ENCODE data around the gene EYS. TPM values are rescaled to one million over a fixed set of nuclear protein-coding genes. Genes with fewer than 3 reads are reported as not detected.

EYS gene
- total and polyA plus RNA-seq, 4 donors, result 0.08 to 0.63 (median 0.36) TPM

DNA sequence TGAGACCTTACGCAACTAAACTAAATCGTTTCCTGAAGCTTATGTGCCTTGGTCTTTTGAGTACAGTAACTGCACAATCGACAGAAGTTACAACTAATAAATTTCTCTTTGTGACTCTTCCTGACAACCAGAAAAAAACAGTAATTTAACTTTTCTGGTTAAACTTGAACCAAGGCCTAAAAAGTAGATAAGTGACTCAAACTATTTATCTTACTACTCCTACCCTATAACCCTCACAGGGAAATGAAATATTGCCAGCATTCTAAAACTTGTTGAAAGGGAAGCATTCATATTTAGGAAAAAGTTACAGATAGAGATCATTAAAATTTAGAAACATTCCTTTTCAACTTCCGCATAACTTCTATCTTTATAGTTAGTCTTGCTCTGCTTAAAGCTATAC, 1034.4 kb downstream of the EYS start:
- no peaks in the 10 kb centered on the region for H3K4me1 ChIP-seq (ENCODE audit: control insufficient read depth in 4 of 4, insufficient read depth in 4 of 4, low read length in 3 of 4)
- H3K27ac ChIP-seq (ENCODE audit: low read depth in 1 of 2, low read length in 2 of 2), result no peak overlapping the region
- no peak for DNase-seq (ENCODE audit: low spot score)
- no peak overlapping the region for H3K9ac ChIP-seq (ENCODE audit: low read depth in 1 of 2, low read length in 2 of 2)
- no peaks in the 10 kb centered on the region for H3K27me3 ChIP-seq (ENCODE audit: control insufficient read depth in 4 of 4, insufficient read depth in 4 of 4, low read length in 3 of 4)
- no peaks in the 10 kb centered on the region for H3K9me3 ChIP-seq (ENCODE audit: control insufficient read depth in 4 of 4, low read length in 3 of 4)
- H3K4me3 ChIP-seq (ENCODE audit: low read depth in 1 of 3, low read length in 3 of 3), result no peak overlapping the region
- TF ChIP-seq TAF1 (conservative IDR thresholded peaks at IDR 0.05) (no peak), GABPA (IDR thresholded peaks at IDR 0.05 in 1 of 2, conservative IDR thresholded peaks at IDR 0.05 in 1 of 2) (no peak), FOXA1 (IDR thresholded peaks at IDR 0.05) (no peak), RXRA (IDR thresholded peaks at IDR 0.05) (no peak), HNF4A (conservative IDR thresholded peaks at IDR 0.05) (no peak), SP1 (IDR thresholded peaks at IDR 0.05) (no peak), EGR1 (IDR thresholded peaks at IDR 0.05; ENCODE audit: low read depth in 2 of 2) (no peak)
- TF ChIP-seq, protein P1, sequence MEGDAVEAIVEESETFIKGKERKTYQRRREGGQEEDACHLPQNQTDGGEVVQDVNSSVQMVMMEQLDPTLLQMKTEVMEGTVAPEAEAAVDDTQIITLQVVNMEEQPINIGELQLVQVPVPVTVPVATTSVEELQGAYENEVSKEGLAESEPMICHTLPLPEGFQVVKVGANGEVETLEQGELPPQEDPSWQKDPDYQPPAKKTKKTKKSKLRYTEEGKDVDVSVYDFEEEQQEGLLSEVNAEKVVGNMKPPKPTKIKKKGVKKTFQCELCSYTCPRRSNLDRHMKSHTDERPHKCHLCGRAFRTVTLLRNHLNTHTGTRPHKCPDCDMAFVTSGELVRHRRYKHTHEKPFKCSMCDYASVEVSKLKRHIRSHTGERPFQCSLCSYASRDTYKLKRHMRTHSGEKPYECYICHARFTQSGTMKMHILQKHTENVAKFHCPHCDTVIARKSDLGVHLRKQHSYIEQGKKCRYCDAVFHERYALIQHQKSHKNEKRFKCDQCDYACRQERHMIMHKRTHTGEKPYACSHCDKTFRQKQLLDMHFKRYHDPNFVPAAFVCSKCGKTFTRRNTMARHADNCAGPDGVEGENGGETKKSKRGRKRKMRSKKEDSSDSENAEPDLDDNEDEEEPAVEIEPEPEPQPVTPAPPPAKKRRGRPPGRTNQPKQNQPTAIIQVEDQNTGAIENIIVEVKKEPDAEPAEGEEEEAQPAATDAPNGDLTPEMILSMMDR (IDR thresholded peaks at IDR 0.05; ENCODE audit: low read depth, low read length, missing input control), result no peak
- TF ChIP-seq, protein P2, sequence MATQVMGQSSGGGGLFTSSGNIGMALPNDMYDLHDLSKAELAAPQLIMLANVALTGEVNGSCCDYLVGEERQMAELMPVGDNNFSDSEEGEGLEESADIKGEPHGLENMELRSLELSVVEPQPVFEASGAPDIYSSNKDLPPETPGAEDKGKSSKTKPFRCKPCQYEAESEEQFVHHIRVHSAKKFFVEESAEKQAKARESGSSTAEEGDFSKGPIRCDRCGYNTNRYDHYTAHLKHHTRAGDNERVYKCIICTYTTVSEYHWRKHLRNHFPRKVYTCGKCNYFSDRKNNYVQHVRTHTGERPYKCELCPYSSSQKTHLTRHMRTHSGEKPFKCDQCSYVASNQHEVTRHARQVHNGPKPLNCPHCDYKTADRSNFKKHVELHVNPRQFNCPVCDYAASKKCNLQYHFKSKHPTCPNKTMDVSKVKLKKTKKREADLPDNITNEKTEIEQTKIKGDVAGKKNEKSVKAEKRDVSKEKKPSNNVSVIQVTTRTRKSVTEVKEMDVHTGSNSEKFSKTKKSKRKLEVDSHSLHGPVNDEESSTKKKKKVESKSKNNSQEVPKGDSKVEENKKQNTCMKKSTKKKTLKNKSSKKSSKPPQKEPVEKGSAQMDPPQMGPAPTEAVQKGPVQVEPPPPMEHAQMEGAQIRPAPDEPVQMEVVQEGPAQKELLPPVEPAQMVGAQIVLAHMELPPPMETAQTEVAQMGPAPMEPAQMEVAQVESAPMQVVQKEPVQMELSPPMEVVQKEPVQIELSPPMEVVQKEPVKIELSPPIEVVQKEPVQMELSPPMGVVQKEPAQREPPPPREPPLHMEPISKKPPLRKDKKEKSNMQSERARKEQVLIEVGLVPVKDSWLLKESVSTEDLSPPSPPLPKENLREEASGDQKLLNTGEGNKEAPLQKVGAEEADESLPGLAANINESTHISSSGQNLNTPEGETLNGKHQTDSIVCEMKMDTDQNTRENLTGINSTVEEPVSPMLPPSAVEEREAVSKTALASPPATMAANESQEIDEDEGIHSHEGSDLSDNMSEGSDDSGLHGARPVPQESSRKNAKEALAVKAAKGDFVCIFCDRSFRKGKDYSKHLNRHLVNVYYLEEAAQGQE (IDR thresholded peaks at IDR 0.05), result no peak
- TF ChIP-seq, protein P3, sequence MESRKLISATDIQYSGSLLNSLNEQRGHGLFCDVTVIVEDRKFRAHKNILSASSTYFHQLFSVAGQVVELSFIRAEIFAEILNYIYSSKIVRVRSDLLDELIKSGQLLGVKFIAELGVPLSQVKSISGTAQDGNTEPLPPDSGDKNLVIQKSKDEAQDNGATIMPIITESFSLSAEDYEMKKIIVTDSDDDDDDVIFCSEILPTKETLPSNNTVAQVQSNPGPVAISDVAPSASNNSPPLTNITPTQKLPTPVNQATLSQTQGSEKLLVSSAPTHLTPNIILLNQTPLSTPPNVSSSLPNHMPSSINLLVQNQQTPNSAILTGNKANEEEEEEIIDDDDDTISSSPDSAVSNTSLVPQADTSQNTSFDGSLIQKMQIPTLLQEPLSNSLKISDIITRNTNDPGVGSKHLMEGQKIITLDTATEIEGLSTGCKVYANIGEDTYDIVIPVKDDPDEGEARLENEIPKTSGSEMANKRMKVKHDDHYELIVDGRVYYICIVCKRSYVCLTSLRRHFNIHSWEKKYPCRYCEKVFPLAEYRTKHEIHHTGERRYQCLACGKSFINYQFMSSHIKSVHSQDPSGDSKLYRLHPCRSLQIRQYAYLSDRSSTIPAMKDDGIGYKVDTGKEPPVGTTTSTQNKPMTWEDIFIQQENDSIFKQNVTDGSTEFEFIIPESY (IDR thresholded peaks at IDR 0.05), result no peak
- H3K36me3 ChIP-seq (ENCODE audit: control insufficient read depth in 4 of 4, insufficient read depth in 3 of 4, low read depth in 1 of 4, low read length in 3 of 4), result no peaks in the 10 kb centered on the region
- WGBS, result 67% methylated on average over 4 of the region's 4 CpGs

DNA sequence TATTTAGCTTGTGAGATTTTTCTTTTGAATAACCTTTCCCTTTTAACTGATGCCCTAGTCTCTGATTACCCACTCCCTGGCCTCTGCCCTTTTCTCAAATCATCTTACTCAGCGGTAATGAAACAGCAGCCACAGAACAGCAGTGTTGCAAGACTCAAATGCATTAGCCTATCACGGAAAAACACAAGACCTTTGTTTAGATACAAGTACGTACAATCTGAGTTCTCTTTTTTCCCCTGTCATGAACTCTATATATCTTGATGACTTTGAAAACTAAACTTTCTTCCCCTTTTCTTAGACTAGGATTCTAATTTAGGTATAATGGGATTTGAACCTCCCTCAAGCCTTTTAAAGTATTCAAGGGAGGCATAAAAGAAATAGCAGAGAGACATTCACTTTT, 1034.9 kb downstream of the EYS start:
- 34% methylated on average over 3 of the region's 3 CpGs for WGBS

More for the DNA sequence above, 1034.9 kb downstream of the EYS start:
- Histone ChIP-seq H3K9ac (ENCODE audit: low read depth in 1 of 2, low read length in 2 of 2) (no peak overlapping the region), H3K36me3 (ENCODE audit: control insufficient read depth in 4 of 4, insufficient read depth in 3 of 4, low read depth in 1 of 4, low read length in 3 of 4) (no peaks in the 10 kb centered on the region), H3K4me3 (ENCODE audit: low read depth in 1 of 3, low read length in 3 of 3) (no peak overlapping the region), H3K27ac (ENCODE audit: low read depth in 1 of 2, low read length in 2 of 2) (no peak overlapping the region), H3K27me3 (ENCODE audit: control insufficient read depth in 4 of 4, insufficient read depth in 4 of 4, low read length in 3 of 4) (no peaks in the 10 kb centered on the region), H3K4me1 (ENCODE audit: control insufficient read depth in 4 of 4, insufficient read depth in 4 of 4, low read length in 3 of 4) (no peaks in the 10 kb centered on the region), H3K9me3 (ENCODE audit: control insufficient read depth in 4 of 4, low read length in 3 of 4) (no peaks in the 10 kb centered on the region)
- TF ChIP-seq YY1 (IDR thresholded peaks at IDR 0.05) (no peak), HNF4G (IDR thresholded peaks at IDR 0.05) (no peak), FOXA1 (IDR thresholded peaks at IDR 0.05) (no peak), TAF1 (conservative IDR thresholded peaks at IDR 0.05) (no peak)
- TF ChIP-seq, protein P4, sequence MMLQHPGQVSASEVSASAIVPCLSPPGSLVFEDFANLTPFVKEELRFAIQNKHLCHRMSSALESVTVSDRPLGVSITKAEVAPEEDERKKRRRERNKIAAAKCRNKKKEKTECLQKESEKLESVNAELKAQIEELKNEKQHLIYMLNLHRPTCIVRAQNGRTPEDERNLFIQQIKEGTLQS (IDR thresholded peaks at IDR 0.05), result no peak
- TF ChIP-seq, protein P3 (IDR thresholded peaks at IDR 0.05), result no peak
- no peak for DNase-seq (ENCODE audit: low spot score)
